DND-41 (cell line): ENCODE data around the gene HOXB4.
"Not testable (repeated sequence)": the region's sequence is repeated elsewhere in the genome, so short reads cannot be mapped to it uniquely, and the experiment has no call there.

Experiments used
- ATAC-seq: fragments of 200-7000 bp; cut with Tn5 transposase; 3 replicates; pipeline ENCODE4 v1.9.1; 2021; ENCODE audit warnings: low read depth; ENCODE audit not compliant: insufficient read depth
- DNase-seq: peaks from one replicate; pipeline ENCODE4 v3.0.0-alpha.2; 2020
- H2AFZ ChIP-seq: 2 replicates; pipeline ENCODE4 v1.6.0; 2012; ENCODE audit warnings: low read depth, low read length
- H3K27ac ChIP-seq: 2 replicates; pipeline ENCODE4 v1.5.1; 2012; ENCODE audit warnings: low read length, inconsistent platforms
- H3K27me3 ChIP-seq: fragments of 200-600 bp; sonication (generic); 2 replicates; pipeline ENCODE4 v1.6.0; 2012; ENCODE audit warnings: low read length, mild to moderate bottlenecking, inconsistent platforms; ENCODE audit not compliant: insufficient read depth, poor library complexity
- H3K36me3 ChIP-seq: 2 replicates; pipeline ENCODE4 v1.5.1; 2012; ENCODE audit warnings: low read length, inconsistent platforms; ENCODE audit not compliant: insufficient read depth
- H3K4me1 ChIP-seq: 2 replicates; pipeline ENCODE4 v1.5.1; 2012; ENCODE audit warnings: mild to moderate bottlenecking, low read length; ENCODE audit not compliant: insufficient read depth
- H3K4me2 ChIP-seq: 2 replicates; pipeline ENCODE4 v1.6.0; 2012; ENCODE audit warnings: mild to moderate bottlenecking, moderate library complexity, low read length, inconsistent platforms; ENCODE audit not compliant: insufficient read depth
- H3K4me3 ChIP-seq, 2 experiments: fragments of 200-600 bp in 1 of 2; shearing (Covaris generic) in 1 of 2; 2 replicates each; pipeline ENCODE4 v1.5.1; 2012 to 2016; ENCODE audit warnings: inconsistent platforms in 2 of 2, low read length in 2 of 2, mild to moderate bottlenecking in 2 of 2, low read depth in 1 of 2, moderate library complexity in 1 of 2
- H3K79me2 ChIP-seq: 2 replicates; pipeline ENCODE4 v1.6.0; 2012; ENCODE audit warnings: low read length, inconsistent platforms; ENCODE audit not compliant: insufficient read depth
- H3K9ac ChIP-seq: 2 replicates; pipeline ENCODE4 v1.6.0; 2012; ENCODE audit warnings: low read depth, mild to moderate bottlenecking, inconsistent platforms, low read length, moderate library complexity
- H3K9me3 ChIP-seq: 2 replicates; pipeline ENCODE4 v1.5.1; 2012; ENCODE audit warnings: low read length, moderate library complexity, mild to moderate bottlenecking, inconsistent platforms; ENCODE audit not compliant: insufficient read depth, severe bottlenecking
- H4K20me1 ChIP-seq: 2 replicates; pipeline ENCODE4 v1.6.0; 2012; ENCODE audit warnings: low read length; ENCODE audit not compliant: insufficient read depth
- CTCF ChIP-seq: IDR thresholded peaks from 2 replicates; pipeline ENCODE4 v1.5.1; 2012; ENCODE audit warnings: borderline replicate concordance, low read length, moderate library complexity, mild to moderate bottlenecking; ENCODE audit not compliant: poor library complexity, severe bottlenecking; ENCODE audit errors: extremely low read depth
- EZH2 ChIP-seq: IDR thresholded peaks from 3 replicates; pipeline ENCODE4 v1.6.1; 2012; ENCODE audit warnings: borderline replicate concordance, low read depth, mild to moderate bottlenecking, moderate library complexity, low read length, inconsistent platforms; ENCODE audit not compliant: severe bottlenecking

Gene HOXB4

GRCh38 chr17:48537316-48537715 is 40.8 kb downstream of the HOXB4 start:
- Histone ChIP-seq H3K4me3 (no peak overlapping the region), H3K4me1 (no peaks in the 10 kb centered on the region), H3K9ac (no peak overlapping the region), H3K27ac (no peak overlapping the region), H3K9me3 (no peaks in the 10 kb centered on the region), H3K27me3 (peaks cover 20% of the 10 kb centered on the region), H2AFZ (no peak overlapping the region), H3K4me2 (no peak overlapping the region), H3K36me3 (no peaks in the 10 kb centered on the region), H4K20me1 (no peaks in the 10 kb centered on the region), H3K79me2 (no peaks in the 10 kb centered on the region)
- ATAC-seq (no peak), DNase-seq (no peak)
- no peak for TF ChIP-seq EZH2
- no peak for TF ChIP-seq CTCF

GRCh38 chr17:48535793-48536559 is 42.2 kb downstream of the HOXB4 start:
- not testable (repeated sequence) for ATAC-seq, H3K4me2 ChIP-seq, H3K4me3 ChIP-seq, H3K4me1 ChIP-seq, H2AFZ ChIP-seq, H3K9ac ChIP-seq, H3K27ac ChIP-seq, H3K79me2 ChIP-seq, H4K20me1 ChIP-seq, DNase-seq, H3K36me3 ChIP-seq, H3K9me3 ChIP-seq
- H3K27me3 ChIP-seq: peaks cover 20% of the 10 kb centered on the region

- no peaks in the 10 kb centered on the region for H3K79me2 ChIP-seq
- no peak for ATAC-seq
- H3K36me3 ChIP-seq: no peaks in the 10 kb centered on the region
- no peak overlapping the region for H3K9ac ChIP-seq
- no peaks in the 10 kb centered on the region for H3K9me3 ChIP-seq
- no peaks in the 10 kb centered on the region for H3K4me1 ChIP-seq
- H4K20me1 ChIP-seq: no peaks in the 10 kb centered on the region
- no peak overlapping the region for H3K27ac ChIP-seq
- H3K27me3 ChIP-seq: peaks cover 12% of the 10 kb centered on the region
- no peak overlapping the region for H3K4me2 ChIP-seq
- DNase-seq: no peak
- H2AFZ ChIP-seq: no peak overlapping the region
- no peak overlapping the region for H3K4me3 ChIP-seq
- no peak for TF ChIP-seq CTCF
- no peak for TF ChIP-seq EZH2
Measured at GRCh38 chr17:48532261-48532660, 45.9 kb downstream of the HOXB4 start.

GRCh38 chr17:48530887-48531272 is 47.3 kb downstream of the HOXB4 start, which contains the start of gene HOXB1:
Gene HOXB1 (minus strand): TSS chr17:48531011. CDS start chr17:48530904, 107 bp downstream.
- H3K27me3 ChIP-seq: peaks cover 12% of the 10 kb centered on the region
- H3K36me3 ChIP-seq: no peaks in the 10 kb centered on the region
- no peak within 1 kb of the TSS for H3K4me2 ChIP-seq
- H3K4me1 ChIP-seq: no peaks in the 10 kb centered on the region
- no peaks in the 10 kb centered on the region for H3K79me2 ChIP-seq
- no peak for DNase-seq
- H3K9ac ChIP-seq: no peak within 1 kb of the TSS
- no peak for TF ChIP-seq EZH2
- TF ChIP-seq CTCF: no peak
- H3K4me3 ChIP-seq: no peak within 1 kb of the TSS
- H3K27ac ChIP-seq: no peak within 1 kb of the TSS
- H2AFZ ChIP-seq: no peak within 1 kb of the TSS
- no peaks in the 10 kb centered on the region for H3K9me3 ChIP-seq
- ATAC-seq: no peak
- H4K20me1 ChIP-seq: no peaks in the 10 kb centered on the region
